Superior temporal gyrus (tissue), 1 donor: ENCODE data around the gene ZNF236.

Experiments used
- DNase-seq: peaks from one replicate; pipeline ENCODE4 v3.0.0-alpha.2; 2016; ENCODE audit errors: extremely low spot score

The ZNF236 gene

GRCh38 chr18:76972846-76973519 is 150.6 kb downstream of the ZNF236 start:
- peak; percentile 14 for DNase-seq

GRCh38 chr18:76973520-76974266 is 151.3 kb downstream of the ZNF236 start:
- DNase-seq, result no peak

- DNase-seq, result peak; percentile 44
Observed at GRCh38 chr18:76974386-76974785, 152.0 kb downstream of the ZNF236 start.

- no peak for DNase-seq
Observed at GRCh38 chr18:76975577-76976110, 153.3 kb downstream of the ZNF236 start.

GRCh38 chr18:76977108-76977621 is 154.8 kb downstream of the ZNF236 start:
- DNase-seq, result peak; percentile 63

- DNase-seq, result no peak
Observed at GRCh38 chr18:76977684-76978232, 155.4 kb downstream of the ZNF236 start.

GRCh38 chr18:76978616-76979015 is 156.3 kb downstream of the ZNF236 start:
- peak; percentile 24 for DNase-seq

GRCh38 chr18:76979111-76979751 is 156.9 kb downstream of the ZNF236 start:
- DNase-seq, result peak; percentile 28

GRCh38 chr18:76979906-76980305 is 157.5 kb downstream of the ZNF236 start:
- DNase-seq, result no peak

- DNase-seq, result peak; percentile 22
Observed at GRCh38 chr18:76980663-76981395, 158.5 kb downstream of the ZNF236 start.

GRCh38 chr18:76981396-76981968 is 159.1 kb downstream of the ZNF236 start:
- DNase-seq, result no peak

GRCh38 chr18:76982038-76982437 is 159.7 kb downstream of the ZNF236 start:
- DNase-seq, result peak; percentile 14

- DNase-seq, result peak; percentile 88
Observed at GRCh38 chr18:76982841-76983583, 160.7 kb downstream of the ZNF236 start.

GRCh38 chr18:76983613-76984051 is 161.3 kb downstream of the ZNF236 start:
- no peak for DNase-seq

GRCh38 chr18:76984193-76985155 is 162.1 kb downstream of the ZNF236 start:
- DNase-seq, result no peak

- DNase-seq, result no peak
Observed at GRCh38 chr18:76985156-76985950, 163.0 kb downstream of the ZNF236 start.

GRCh38 chr18:76985951-76986236 is 163.5 kb downstream of the ZNF236 start:
- DNase-seq, result no peak

GRCh38 chr18:76986406-76986805 is 164.0 kb downstream of the ZNF236 start:
- no peak for DNase-seq
